Trophoblast cell (in vitro differentiated cells and primary cell): Measurements from ENCODE around the gene JMJD6.
"Not testable (repeated sequence)": the region's sequence is repeated elsewhere in the genome, so short reads cannot be mapped to it uniquely, and the experiment has no call there.

Experiments used
- DNase-seq, 2 donors: peaks; one replicate each; pipeline ENCODE4 v3.0.0-alpha.2; 2016
- H2AFZ ChIP-seq: 2 replicates; pipeline ENCODE4 v1.6.1; 2013; ENCODE audit warnings: low read length, moderate library complexity, mild to moderate bottlenecking; ENCODE audit not compliant: insufficient read depth, poor library complexity
- H2AK5ac ChIP-seq: 2 replicates; pipeline ENCODE4 v1.6.1; 2013; ENCODE audit warnings: mild to moderate bottlenecking, low read length
- H2BK120ac ChIP-seq: 2 replicates; pipeline ENCODE4 v1.6.1; 2013; ENCODE audit warnings: low read length, mild to moderate bottlenecking, moderate library complexity; ENCODE audit not compliant: insufficient read depth, poor library complexity
- H2BK12ac ChIP-seq: 2 replicates; pipeline ENCODE4 v1.6.1; 2013; ENCODE audit warnings: mild to moderate bottlenecking, low read length, moderate library complexity
- H2BK5ac ChIP-seq: 2 replicates; pipeline ENCODE4 v1.6.1; 2013; ENCODE audit warnings: low read length, low read depth, moderate library complexity, mild to moderate bottlenecking; ENCODE audit not compliant: poor library complexity
- H3K14ac ChIP-seq: 2 replicates; pipeline ENCODE4 v1.6.1; 2013; ENCODE audit warnings: mild to moderate bottlenecking, low read length
- H3K18ac ChIP-seq: 2 replicates; pipeline ENCODE4 v1.6.1; 2013; ENCODE audit warnings: mild to moderate bottlenecking, low read length
- H3K23ac ChIP-seq: 2 replicates; pipeline ENCODE4 v1.6.1; 2013; ENCODE audit warnings: low read length
- H3K27ac ChIP-seq: 2 replicates; pipeline ENCODE4 v1.5.1; 2013; ENCODE audit warnings: low read depth, mild to moderate bottlenecking, inconsistent platforms, low read length, moderate library complexity
- H3K27me3 ChIP-seq: 2 replicates; pipeline ENCODE4 v1.6.1; 2013; ENCODE audit warnings: inconsistent platforms, mild to moderate bottlenecking, low read length, moderate library complexity; ENCODE audit not compliant: insufficient read depth
- H3K36me3 ChIP-seq, 2 experiments: 1 replicate in 1 of 2; 2 replicates in 1 of 2; pipeline ENCODE4 v1.6.1; 2013; ENCODE audit warnings: low read length in 2 of 2, mild to moderate bottlenecking in 2 of 2, moderate library complexity in 1 of 2; ENCODE audit not compliant: insufficient read depth in 2 of 2, control insufficient read depth in 1 of 2
- H3K4ac ChIP-seq: 2 replicates; pipeline ENCODE4 v1.6.1; 2013; ENCODE audit warnings: low read depth, mild to moderate bottlenecking, low read length, moderate library complexity
- H3K4me1 ChIP-seq, 2 experiments: 1 replicate in 1 of 2; 2 replicates in 1 of 2; pipeline ENCODE4 v1.6.1; 2013; ENCODE audit warnings: low read length in 2 of 2, mild to moderate bottlenecking in 2 of 2, moderate library complexity in 1 of 2; ENCODE audit not compliant: insufficient read depth in 2 of 2, control insufficient read depth in 1 of 2
- H3K4me2 ChIP-seq: 2 replicates; pipeline ENCODE4 v1.6.1; 2013; ENCODE audit warnings: inconsistent platforms, mild to moderate bottlenecking, low read length, moderate library complexity
- H3K4me3 ChIP-seq: 2 replicates; pipeline ENCODE4 v1.5.1; 2013; ENCODE audit warnings: mild to moderate bottlenecking, low read depth, low read length, inconsistent platforms
- H3K79me1 ChIP-seq: one replicate; pipeline ENCODE4 v1.6.1; 2013; ENCODE audit warnings: low read length
- H3K79me2 ChIP-seq: 2 replicates; pipeline ENCODE4 v1.6.1; 2013; ENCODE audit warnings: low read length, mild to moderate bottlenecking; ENCODE audit not compliant: control insufficient read depth, insufficient read depth, poor library complexity
- H3K9ac ChIP-seq: 2 replicates; pipeline ENCODE4 v1.6.1; 2013; ENCODE audit warnings: mild to moderate bottlenecking, low read length
- H3K9me3 ChIP-seq: 2 replicates; pipeline ENCODE4 v1.6.1; 2013; ENCODE audit warnings: low read depth, mild to moderate bottlenecking, control low read depth, inconsistent platforms, low read length; ENCODE audit not compliant: insufficient read depth
- H4K12ac ChIP-seq: 2 replicates; pipeline ENCODE4 v1.6.1; 2013; ENCODE audit warnings: low read depth, mild to moderate bottlenecking, low read length, moderate library complexity
- H4K8ac ChIP-seq: 2 replicates; pipeline ENCODE4 v1.6.1; 2013; ENCODE audit warnings: low read depth, mild to moderate bottlenecking, low read length, moderate library complexity
- H4K91ac ChIP-seq: one replicate; pipeline ENCODE4 v1.6.1; 2013; ENCODE audit warnings: low read depth, mild to moderate bottlenecking, low read length, moderate library complexity
- WGBS: extraction: QIAGEN DNeasy Blood & Tissue Kit; methylation state at CpG from one replicate; pipeline ENCODE4 v1.1.7; 2013; ENCODE audit warnings: missing lambda C conversion rate; ENCODE audit not compliant: insufficient read length, insufficient coverage; ENCODE audit errors: extremely low coverage; 5-methylcytosine and 5-hydroxymethylcytosine counted together

Gene JMJD6

GRCh38 chr17:76710863-76711611 lies 15.4 kb downstream of the JMJD6 start, which contains the start of gene MXRA7:
TSS of gene MXRA7 (minus strand) at chr17:76710965. CDS start at chr17:76710946, 19 bp downstream.
- Histone ChIP-seq H2AFZ (no peak within 1 kb of the TSS), H3K4me2 (peak within 1 kb of the TSS; percentile 88), H2BK5ac (peak within 1 kb of the TSS; percentile 7), H3K18ac (peak within 1 kb of the TSS; percentile 78), H3K4me1 (peaks cover 18 to 26% of the 10 kb centered on the region in 2 experiments), H4K12ac (peak within 1 kb of the TSS; percentile 46), H2AK5ac (no peak within 1 kb of the TSS), H2BK12ac (peak within 1 kb of the TSS; percentile 63), H3K79me2 (peaks cover 6% of the 10 kb centered on the region), H3K27me3 (no peaks in the 10 kb centered on the region), H4K91ac (peak within 1 kb of the TSS; percentile 75), H3K9me3 (no peaks in the 10 kb centered on the region), H2BK120ac (peak within 1 kb of the TSS; percentile 61), H3K9ac (peak within 1 kb of the TSS; percentile 59), H3K79me1 (peaks cover 10% of the 10 kb centered on the region), H3K4ac (peak within 1 kb of the TSS; percentile 24), H3K14ac (peak within 1 kb of the TSS; percentile 10), H3K27ac (peak within 1 kb of the TSS; percentile 52), H4K8ac (peak within 1 kb of the TSS; percentile 70), H3K23ac (no peak within 1 kb of the TSS), H3K4me3 (peak within 1 kb of the TSS; percentile 77), H3K36me3 (peaks cover 8 to 12% of the 10 kb centered on the region in 2 experiments)
- no CpG with 5 or more reads among the region's 56 CpGs for WGBS
- DNase-seq: peak in 1 of 2 donors; percentile 67

GRCh38 chr17:76709951-76710862 lies 16.2 kb downstream of the JMJD6 start:
- peak overlapping the region; percentile 63 for H3K4me2 ChIP-seq
- peak overlapping the region; percentile 59 for H3K9ac ChIP-seq
- WGBS: no CpG with 5 or more reads among the region's 79 CpGs

GRCh38 chr17:76709077-76709950 lies 17.1 kb downstream of the JMJD6 start:
- peak overlapping the region; percentile 17 for H4K91ac ChIP-seq
- no peak overlapping the region for H4K12ac ChIP-seq
- H3K14ac ChIP-seq: peak overlapping the region; percentile 10
- DNase-seq: peak; percentile 59 to 72
- peak overlapping the region; percentile 63 for H3K4me2 ChIP-seq
- H3K9me3 ChIP-seq: no peaks in the 10 kb centered on the region
- peak overlapping the region; percentile 6 for H3K18ac ChIP-seq
- peak overlapping the region; percentile 5 for H3K4ac ChIP-seq
- peaks cover 6% of the 10 kb centered on the region for H3K79me2 ChIP-seq
- peaks cover 10% of the 10 kb centered on the region for H3K79me1 ChIP-seq
- H3K9ac ChIP-seq: peak overlapping the region; percentile 59
- H2AFZ ChIP-seq: no peak overlapping the region
- peak overlapping the region; percentile 20 for H2BK12ac ChIP-seq
- H3K27ac ChIP-seq: peak overlapping the region; percentile 52
- no CpG with 5 or more reads among the region's 29 CpGs for WGBS
- H3K27me3 ChIP-seq: no peaks in the 10 kb centered on the region
- H3K4me3 ChIP-seq: peak overlapping the region; percentile 77
- no peak overlapping the region for H3K23ac ChIP-seq
- H2BK120ac ChIP-seq: peak overlapping the region; percentile 61
- H3K4me1 ChIP-seq: peaks cover 20 to 26% of the 10 kb centered on the region in 2 experiments
- peak overlapping the region; percentile 4 for H4K8ac ChIP-seq
- H3K36me3 ChIP-seq: peaks cover 4% of the 10 kb centered on the region in 2 experiments
- peak overlapping the region; percentile 52 for H2BK5ac ChIP-seq
- H2AK5ac ChIP-seq: no peak overlapping the region

More at GRCh38 chr17:76709951-76710862, 16.2 kb downstream of the JMJD6 start:
- Histone ChIP-seq H4K91ac (peak overlapping the region; percentile 75), H3K18ac (peak overlapping the region; percentile 78), H3K14ac (peak overlapping the region; percentile 10), H3K79me1 (peaks cover 10% of the 10 kb centered on the region), H2BK5ac (peak overlapping the region; percentile 7), H3K4me1 (peaks cover 18 to 26% of the 10 kb centered on the region in 2 experiments), H4K8ac (peak overlapping the region; percentile 70), H4K12ac (peak overlapping the region; percentile 46), H2BK12ac (peak overlapping the region; percentile 63), H3K4ac (peak overlapping the region; percentile 24), H2BK120ac (peak overlapping the region; percentile 61), H3K27ac (peak overlapping the region; percentile 52), H3K4me3 (peak overlapping the region; percentile 77)
- H3K36me3 ChIP-seq, H2AFZ ChIP-seq, H3K9me3 ChIP-seq, H3K27me3 ChIP-seq, DNase-seq, H3K79me2 ChIP-seq, H3K23ac ChIP-seq, H2AK5ac ChIP-seq: not testable (repeated sequence)
